Measurements from ENCODE around the gene GRIN2C. TPM values are rescaled to one million over a fixed set of nuclear protein-coding genes. Genes with fewer than 3 reads are reported as not detected.

The GRIN2C gene
- total and polyA plus RNA-seq, 2 donors (not counting 3 experiments of a cell fraction or from before 2014, with no cell fraction given): 0.04 to 0.60 TPM

DNA sequence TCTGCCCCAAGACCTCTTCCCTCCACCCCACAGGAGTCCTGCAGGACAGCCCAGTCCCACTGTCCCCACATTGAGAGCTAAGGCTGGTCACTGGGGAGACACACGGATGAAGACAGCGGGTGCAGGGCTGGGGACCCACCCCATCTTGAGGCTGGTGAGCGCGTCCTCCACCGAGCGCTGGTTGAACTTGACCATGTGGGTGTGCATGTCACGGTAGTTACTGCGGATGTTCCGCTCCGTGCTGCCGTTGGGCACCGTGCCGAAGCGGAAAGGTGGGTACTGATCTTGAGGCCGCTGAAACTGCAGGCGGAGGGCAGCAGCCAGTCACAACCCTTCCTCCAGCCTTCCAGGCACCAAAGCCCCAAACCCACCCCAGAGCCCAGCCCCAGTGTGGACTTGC is 13.1 kb downstream of the GRIN2C start:
- Histone ChIP-seq H3K4me2 (ENCODE audit: insufficient read depth, low read length) (no peak overlapping the region), H4K20me1 (replicated peaks; ENCODE audit: control insufficient read depth, extremely low read depth, insufficient read depth, low read length) (no peaks in the 10 kb centered on the region), H3K27ac (ENCODE audit: insufficient read depth, low read depth, low read length) (no peak overlapping the region), H3K36me3 (ENCODE audit: control insufficient read depth in 2 of 2, extremely low read depth in 1 of 2, insufficient read depth in 2 of 2, low read length in 2 of 2) (no peaks in the 10 kb centered on the region), H3K79me2 (ENCODE audit: control insufficient read depth, insufficient read depth, low read length) (no peaks in the 10 kb centered on the region), H3K9me3 (replicated peaks; ENCODE audit: control insufficient read depth, insufficient read depth, low read length) (no peaks in the 10 kb centered on the region), H3K4me1 (ENCODE audit: control insufficient read depth, extremely low read depth, insufficient read depth, low read length) (no peaks in the 10 kb centered on the region), H3K9ac (replicated peaks; ENCODE audit: extremely low read depth, insufficient read depth, low read length) (no peak overlapping the region), H3K4me3 (replicated peaks in 1 of 3; ENCODE audit: insufficient read depth in 1 of 3, low read depth in 1 of 3, low read length in 3 of 3) (no peak overlapping the region), H3K9me1 (replicated peaks; ENCODE audit: control insufficient read depth, extremely low read depth, insufficient read depth, low read length) (no peaks in the 10 kb centered on the region), H2AFZ (ENCODE audit: low read depth, low read length) (no peak overlapping the region), H3K27me3 (ENCODE audit: control insufficient read depth in 2 of 2, insufficient read depth in 2 of 2, low read length in 2 of 2) (peaks cover 3 to 6% of the 10 kb centered on the region in 2 experiments)
- intact Hi-C loops (cut with micrococcal nuclease) (no loop called here), dilution Hi-C loops (cut with MboI; ENCODE audit: extremely low pct_ligation_motif_present, low sequenced_read_pairs) (no loop called here)
- DNase-seq (ENCODE audit: low read depth, low spot score): no peak
- TF ChIP-seq GATA2 (IDR thresholded peaks at IDR 0.05; ENCODE audit: insufficient read depth, insufficient read length, low read depth, low read length) (no peak), JUN (IDR thresholded peaks at IDR 0.05; ENCODE audit: borderline replicate concordance, insufficient read depth, insufficient read length, low read depth) (no peak), FOS (IDR thresholded peaks at IDR 0.05; ENCODE audit: borderline replicate concordance, insufficient read depth, low read length) (no peak), MYC (IDR thresholded peaks at IDR 0.05; ENCODE audit: low read depth, low read length) (no peak), POLR2A (IDR thresholded peaks at IDR 0.05; ENCODE audit: low read depth, low read length) (no peak), EZH2 (IDR thresholded peaks at IDR 0.05; ENCODE audit: borderline replicate concordance, low read depth, low read length, severe bottlenecking) (no peak), POLR2AphosphoS5 (IDR thresholded peaks at IDR 0.05; ENCODE audit: insufficient read depth, low read depth, low read length) (no peak)
- TF ChIP-seq, protein P1, sequence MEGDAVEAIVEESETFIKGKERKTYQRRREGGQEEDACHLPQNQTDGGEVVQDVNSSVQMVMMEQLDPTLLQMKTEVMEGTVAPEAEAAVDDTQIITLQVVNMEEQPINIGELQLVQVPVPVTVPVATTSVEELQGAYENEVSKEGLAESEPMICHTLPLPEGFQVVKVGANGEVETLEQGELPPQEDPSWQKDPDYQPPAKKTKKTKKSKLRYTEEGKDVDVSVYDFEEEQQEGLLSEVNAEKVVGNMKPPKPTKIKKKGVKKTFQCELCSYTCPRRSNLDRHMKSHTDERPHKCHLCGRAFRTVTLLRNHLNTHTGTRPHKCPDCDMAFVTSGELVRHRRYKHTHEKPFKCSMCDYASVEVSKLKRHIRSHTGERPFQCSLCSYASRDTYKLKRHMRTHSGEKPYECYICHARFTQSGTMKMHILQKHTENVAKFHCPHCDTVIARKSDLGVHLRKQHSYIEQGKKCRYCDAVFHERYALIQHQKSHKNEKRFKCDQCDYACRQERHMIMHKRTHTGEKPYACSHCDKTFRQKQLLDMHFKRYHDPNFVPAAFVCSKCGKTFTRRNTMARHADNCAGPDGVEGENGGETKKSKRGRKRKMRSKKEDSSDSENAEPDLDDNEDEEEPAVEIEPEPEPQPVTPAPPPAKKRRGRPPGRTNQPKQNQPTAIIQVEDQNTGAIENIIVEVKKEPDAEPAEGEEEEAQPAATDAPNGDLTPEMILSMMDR (IDR thresholded peaks at IDR 0.05; ENCODE audit: extremely low read depth in 1 of 2, insufficient read depth in 1 of 2, low read depth in 1 of 2, low read length in 2 of 2): no peak
- CTCF ChIA-PET: interaction anchor here (1.7 to 11.7 kb wide), 2 partner anchors 14 to 56 kb away, joined by 7 to 227 read pairs; partner anchors contain the start of gene GRIN2C
- no peak for FAIRE-seq
- POLR2A ChIA-PET: no interaction called here
- no TSS peak for BruUV-seq (replicated peaks)
